Activated gamma-delta T cell (primary cell): ENCODE data around the gene GRIN2D.
"Not testable (repeated sequence)": the region's sequence is repeated elsewhere in the genome, so short reads cannot be mapped to it uniquely, and the experiment has no call there.

Experiments used
- DNase-seq: peaks from one replicate; lab custom pipeline; 2025; lab: John Stamatoyannopoulos, UW

The GRIN2D gene

GRCh38 chr19:48371367-48371766, 22.1 kb upstream of the GRIN2D start:
- no peak for DNase-seq

DNA sequence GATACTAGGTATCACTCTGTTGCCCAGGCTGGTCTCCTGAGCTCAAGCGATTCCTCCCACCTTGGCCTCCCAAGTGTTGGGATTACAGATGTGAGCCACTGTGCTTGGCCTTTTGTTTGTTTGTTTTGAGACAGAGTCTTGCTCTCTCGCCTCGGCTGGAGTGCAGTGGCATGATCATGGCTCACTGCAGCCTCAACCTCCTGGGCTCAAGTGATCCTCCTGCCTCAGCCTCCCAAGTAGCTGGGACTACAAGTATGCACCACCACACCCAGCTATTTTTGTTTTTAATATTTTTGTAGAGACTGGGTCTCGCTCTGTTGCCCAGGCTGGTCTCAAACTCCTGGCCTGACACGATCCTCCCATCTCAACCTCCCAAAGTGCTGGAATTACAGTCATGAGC, 21.7 kb upstream of the GRIN2D start:
- not testable (repeated sequence) for DNase-seq

- no peak for DNase-seq
These were observed 20.6 kb upstream of the GRIN2D start for GRCh38 chr19:48372904-48373303.

DNA sequence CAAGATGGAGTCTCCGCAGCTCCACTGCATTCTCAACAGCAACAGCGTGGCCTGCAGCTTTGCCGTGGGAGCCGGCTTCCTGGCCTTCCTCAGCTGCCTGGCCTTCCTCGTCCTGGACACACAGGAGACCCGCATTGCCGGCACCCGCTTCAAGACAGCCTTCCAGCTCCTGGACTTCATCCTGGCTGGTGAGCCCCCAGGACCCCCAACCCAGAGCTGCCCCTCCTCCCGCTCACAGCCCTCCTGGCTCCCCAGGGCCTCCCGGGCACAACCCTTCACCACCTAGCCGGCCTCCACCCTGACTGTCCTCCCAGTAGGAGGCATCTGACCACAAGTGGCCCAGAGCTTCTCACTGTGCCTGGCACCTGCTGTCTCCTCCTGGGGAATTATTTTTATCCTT, 19.9 kb upstream of the GRIN2D start:
- no peak for DNase-seq

DNA sequence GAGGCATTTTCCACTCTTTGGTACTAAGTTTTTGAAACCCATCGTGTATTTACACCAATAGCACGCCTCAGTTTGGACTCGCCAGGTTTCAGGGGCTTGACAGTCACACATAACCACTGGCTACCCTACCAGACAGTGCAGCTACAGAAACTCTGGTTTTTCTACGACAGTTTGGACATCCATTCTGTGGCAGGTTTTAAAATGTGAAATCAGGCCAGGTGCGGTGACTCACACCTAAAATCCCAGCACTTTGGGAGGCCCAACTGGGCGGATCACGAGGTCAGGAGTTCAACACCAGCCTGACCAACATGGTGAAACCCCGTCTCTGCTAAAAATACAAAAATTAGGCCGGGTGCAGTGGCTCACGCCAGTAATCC, 15.3 kb upstream of the GRIN2D start:
- no peak for DNase-seq

- no peak for DNase-seq
These were observed 14.4 kb upstream of the GRIN2D start for GRCh38 chr19:48379058-48379457.

- DNase-seq, result no peak
These were observed 12.1 kb upstream of the GRIN2D start for GRCh38 chr19:48381178-48381950.

GRCh38 chr19:48382286-48382685, 11.2 kb upstream of the GRIN2D start:
- DNase-seq, result no peak

DNA sequence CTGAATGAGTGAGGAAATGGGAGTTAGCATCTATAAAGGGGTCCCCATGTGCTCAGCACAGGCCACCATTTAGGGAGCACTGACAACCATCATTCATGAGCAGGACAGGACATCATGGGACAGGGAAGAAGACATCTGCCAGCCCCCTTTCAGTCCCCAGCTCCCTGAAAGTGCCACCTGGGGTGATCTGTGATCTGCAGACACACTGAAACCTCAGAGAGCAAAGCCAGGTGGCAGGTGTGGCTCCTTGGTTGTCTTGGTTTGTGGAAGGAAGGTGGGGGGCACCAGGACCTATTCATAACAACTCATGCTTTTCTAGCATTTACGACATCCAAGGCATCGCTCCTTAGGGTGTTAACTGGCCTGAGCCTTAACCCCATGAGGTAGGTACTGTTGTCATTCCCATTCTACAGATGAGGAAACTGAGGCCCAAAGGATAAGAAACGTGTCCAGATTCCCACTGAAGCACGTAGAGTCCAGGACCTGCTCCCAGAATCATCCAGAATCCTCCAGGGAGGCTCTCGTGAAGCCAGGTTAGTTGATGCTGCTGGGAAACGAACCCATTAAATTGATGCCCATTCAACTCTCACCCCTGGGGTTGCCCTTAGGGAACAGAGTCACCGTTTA, 7.9 kb upstream of the GRIN2D start:
- DNase-seq, result no peak

GRCh38 chr19:48386981-48387380, 6.5 kb upstream of the GRIN2D start:
- no peak for DNase-seq

DNA sequence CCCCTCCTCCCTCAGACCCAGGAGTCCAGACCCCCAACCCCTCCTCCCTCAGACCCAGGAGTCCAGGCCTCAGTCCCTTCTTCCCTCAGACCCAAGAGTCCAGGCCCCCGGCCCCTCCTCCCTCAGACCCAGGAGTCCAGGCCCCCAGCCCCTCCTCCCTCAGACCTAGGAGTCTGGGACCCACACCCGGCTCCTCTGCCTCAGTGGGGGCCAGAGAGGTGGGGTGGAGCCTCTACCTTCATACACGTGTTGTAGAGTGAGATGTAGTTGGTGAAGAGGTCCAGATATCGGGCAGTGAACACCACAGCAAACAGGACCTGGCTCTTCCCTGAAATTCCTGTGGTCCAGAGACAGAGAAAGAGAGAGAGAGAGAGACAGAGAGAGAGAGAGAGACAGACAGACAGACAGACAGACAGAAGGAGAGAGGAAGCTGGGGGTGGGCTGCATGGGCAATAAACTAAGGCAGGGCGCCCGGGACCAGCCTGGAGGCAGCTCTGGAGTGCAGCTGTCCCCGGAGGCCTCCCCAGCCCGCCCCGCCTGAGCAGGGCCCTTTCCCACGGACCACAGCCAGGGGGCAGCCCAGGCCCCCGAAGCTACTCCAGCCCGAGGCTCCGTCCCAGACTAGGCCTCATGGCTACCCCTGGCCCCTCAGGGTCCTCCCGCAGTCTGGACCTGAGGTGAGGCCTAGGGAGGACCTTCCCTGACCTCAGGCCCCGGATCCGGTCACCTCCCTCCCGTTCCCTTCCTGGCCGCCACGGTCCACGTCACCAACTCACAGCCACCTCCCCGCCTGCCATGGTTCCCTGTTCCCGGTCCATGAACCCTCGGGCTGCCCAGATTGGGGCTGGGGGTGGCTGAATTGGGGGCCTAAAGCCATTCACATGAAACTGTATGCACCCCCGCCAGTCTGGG, 3.0 kb upstream of the GRIN2D start:
- peak; percentile 42 for DNase-seq

GRCh38 chr19:48391100-48392005, 2.1 kb upstream of the GRIN2D start, which contains the start of gene KDELR1:
Gene KDELR1 (minus strand): TSS chr19:48391551. CDS start chr19:48391358, 193 bp downstream.
- peak; percentile 42 for DNase-seq

- not testable (repeated sequence) for DNase-seq
These were observed 1.5 kb upstream of the GRIN2D start for GRCh38 chr19:48392006-48392344.

DNA sequence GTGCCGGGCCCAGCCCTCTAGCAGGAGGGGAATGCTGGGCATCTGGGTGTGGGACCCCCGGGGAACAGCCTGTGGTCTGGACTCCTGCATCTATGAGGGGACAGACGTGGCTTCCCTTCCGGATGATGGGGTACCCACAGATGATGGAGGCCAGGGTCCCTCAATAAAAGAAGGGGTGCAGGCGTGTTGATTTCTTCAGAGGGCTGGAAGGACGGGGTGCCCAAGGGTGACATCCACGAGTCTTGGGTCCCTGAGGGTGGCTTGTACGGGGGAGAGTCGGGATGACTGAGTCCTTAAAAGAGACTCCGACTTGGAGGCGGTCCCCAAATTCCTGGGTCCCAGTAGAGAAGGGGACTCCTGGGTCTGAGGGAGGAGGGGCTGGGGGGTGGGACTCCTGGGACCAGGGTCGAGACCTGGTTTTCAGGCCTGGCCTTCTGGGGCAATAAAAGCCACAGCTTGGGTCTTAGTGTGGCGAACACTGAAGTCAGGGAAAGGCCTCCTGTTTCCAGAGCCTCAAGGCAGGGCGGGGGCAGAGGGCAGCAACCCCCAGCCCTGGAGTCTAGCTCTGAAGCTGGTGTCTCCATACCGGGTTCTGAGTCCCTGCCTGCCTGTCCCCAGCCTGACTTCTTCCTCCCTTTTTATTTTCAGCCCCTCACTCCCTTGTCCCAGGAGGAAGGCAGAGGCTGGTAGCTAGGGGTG, 459 bp upstream of the GRIN2D start:
- no peak for DNase-seq

DNA sequence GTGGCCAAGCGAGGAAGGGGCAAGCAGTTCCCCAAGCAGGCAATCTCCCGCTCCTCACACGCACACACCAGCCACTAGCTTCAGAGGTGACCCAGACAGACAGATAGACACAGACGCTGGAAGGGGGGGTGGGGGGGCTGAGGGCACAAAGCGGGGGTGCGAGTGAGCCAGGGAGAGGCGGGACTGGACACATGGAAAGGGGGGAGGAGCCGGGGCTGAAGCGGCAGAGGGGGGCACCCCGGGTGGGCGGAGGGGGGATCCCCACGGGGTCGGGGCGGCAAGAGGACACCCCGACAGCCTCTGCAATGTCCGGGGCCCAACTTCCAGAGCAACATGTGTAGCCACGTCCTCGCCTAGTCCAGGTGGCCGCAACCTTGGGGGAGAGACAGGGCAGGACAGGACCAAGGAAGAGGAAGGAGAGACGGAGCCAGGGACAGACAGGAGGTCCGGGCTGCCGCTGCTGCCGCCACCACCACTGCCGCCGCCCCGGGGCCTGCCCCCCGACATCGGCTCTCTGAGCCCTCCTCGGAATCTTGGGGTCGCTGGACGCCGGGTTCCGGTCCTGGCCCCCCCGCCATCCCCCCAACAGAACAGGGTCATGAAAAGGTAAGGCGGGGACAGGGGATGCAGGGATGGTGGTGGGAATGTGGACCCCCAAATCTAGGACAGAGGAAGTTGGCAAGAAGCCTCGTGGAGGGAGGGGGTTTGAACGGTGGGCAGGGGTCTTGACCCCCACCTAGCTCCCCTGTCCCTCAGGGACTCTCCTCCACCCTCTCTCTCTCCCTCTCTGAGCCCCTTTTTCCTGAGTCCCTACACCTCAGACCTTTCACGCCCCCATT, 1.1 kb downstream of the GRIN2D start:
- DNase-seq, result no peak

GRCh38 chr19:48395170-48395455, 1.6 kb downstream of the GRIN2D start:
- DNase-seq, result no peak

GRCh38 chr19:48395499-48395898, 2.0 kb downstream of the GRIN2D start:
- no peak for DNase-seq

- no peak for DNase-seq
These were observed 2.8 kb downstream of the GRIN2D start for GRCh38 chr19:48396016-48396823.

DNA sequence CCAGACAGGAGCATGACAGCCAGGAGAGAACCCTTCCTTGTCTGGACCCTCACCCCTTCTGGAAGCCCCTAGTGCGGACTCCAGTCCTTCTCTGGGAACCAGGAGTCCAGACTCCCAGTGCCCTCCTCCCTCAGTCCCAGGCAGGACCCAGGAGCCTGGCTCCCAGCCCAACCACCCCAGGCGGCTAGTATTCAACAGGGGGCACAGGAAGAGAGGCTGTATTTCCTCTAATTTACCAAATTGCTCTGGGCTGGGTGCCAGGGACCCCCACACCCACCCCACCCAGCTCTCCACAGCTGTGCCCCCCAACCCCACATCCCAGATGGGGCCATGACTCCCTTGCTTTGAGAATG, 3.3 kb downstream of the GRIN2D start:
- DNase-seq, result no peak
